Embryonic facial prominence (tissue), 1 donor: ENCODE results near the gene GNA12.
"Not testable (repeated sequence)": the region's sequence is repeated elsewhere in the genome, so short reads cannot be mapped to it uniquely, and the experiment has no call there.

Experiments used
- DNase-seq: peaks from one replicate; pipeline ENCODE4 v3.0.0-alpha.2; 2016; ENCODE audit errors: extremely low spot score

Gene GNA12

GRCh38 chr7:2691932-2692439, 152.1 kb downstream of the GNA12 start:
- DNase-seq, result not testable (repeated sequence)

- DNase-seq, result no peak
Measured at GRCh38 chr7:2691011-2691707, 152.9 kb downstream of the GNA12 start.

GRCh38 chr7:2689951-2690705, 154.0 kb downstream of the GNA12 start:
- DNase-seq, result no peak

- no peak for DNase-seq
Measured at GRCh38 chr7:2689343-2689847, 154.7 kb downstream of the GNA12 start.

GRCh38 chr7:2688409-2689342, 155.4 kb downstream of the GNA12 start:
- no peak for DNase-seq

- DNase-seq, result no peak
Measured at GRCh38 chr7:2687881-2688318, 156.2 kb downstream of the GNA12 start, which contains the start of gene AMZ1. Gene AMZ1, plus strand, starts transcription at chr7:2688202. Its CDS starts 12,250 bp downstream, at chr7:2700452.

GRCh38 chr7:2687338-2687869, 156.7 kb downstream of the GNA12 start:
- DNase-seq, result no peak

GRCh38 chr7:2686101-2686500, 158.0 kb downstream of the GNA12 start:
- DNase-seq, result no peak

- DNase-seq, result no peak
Measured at GRCh38 chr7:2684501-2684900, 159.6 kb downstream of the GNA12 start.

GRCh38 chr7:2681929-2682799, 161.9 kb downstream of the GNA12 start:
- no peak for DNase-seq

- DNase-seq, result no peak
Measured at GRCh38 chr7:2680792-2681490, 163.2 kb downstream of the GNA12 start.

GRCh38 chr7:2680256-2680655, 163.9 kb downstream of the GNA12 start:
- no peak for DNase-seq

- DNase-seq, result not testable (repeated sequence)
Measured at GRCh38 chr7:2679135-2680127, 164.7 kb downstream of the GNA12 start.

- not testable (repeated sequence) for DNase-seq
Measured at GRCh38 chr7:2678454-2678853, 165.7 kb downstream of the GNA12 start.
